Osteoblast (primary cell): ENCODE data around the gene PICK1. TPM values are rescaled to one million over a fixed set of nuclear protein-coding genes. Genes with fewer than 3 reads are reported as not detected.
A peak's percentile ranks its signal among the peaks of the same experiment; 100 is the strongest.

Source experiments
- DNase-seq: peaks from one replicate; pipeline ENCODE4 v3.0.0; 2011; ENCODE audit warnings: low spot score, mixed read lengths; ENCODE audit not compliant: insufficient read length; ENCODE audit errors: missing footprints
- H2AFZ ChIP-seq: 2 replicates; pipeline ENCODE4 v1.6.0; 2011; ENCODE audit warnings: mild to moderate bottlenecking, low read length
- H3K27ac ChIP-seq: 2 replicates; pipeline ENCODE4 v1.5.1; 2011; ENCODE audit warnings: mild to moderate bottlenecking, low read depth, low read length, moderate library complexity
- H3K27me3 ChIP-seq: 2 replicates; pipeline ENCODE4 v1.6.0; 2012; ENCODE audit warnings: mild to moderate bottlenecking, control low read depth, inconsistent platforms, low read length, moderate library complexity; ENCODE audit not compliant: insufficient read depth
- H3K36me3 ChIP-seq: 2 replicates; pipeline ENCODE4 v1.5.1; 2011; ENCODE audit warnings: mild to moderate bottlenecking, low read length, control low read depth, moderate library complexity; ENCODE audit not compliant: insufficient read depth
- H3K4me1 ChIP-seq: 2 replicates; pipeline ENCODE4 v1.5.1; 2011; ENCODE audit warnings: mild to moderate bottlenecking, low read length, control low read depth, moderate library complexity; ENCODE audit not compliant: insufficient read depth
- H3K4me2 ChIP-seq: 2 replicates; pipeline ENCODE4 v1.6.0; 2011; ENCODE audit warnings: mild to moderate bottlenecking, low read length; ENCODE audit not compliant: insufficient read depth
- H3K4me3 ChIP-seq: fragments of 200-600 bp; sonication (generic); 3 replicates; pipeline ENCODE4 v1.5.1; 2012; ENCODE audit warnings: mild to moderate bottlenecking, low read length, inconsistent platforms; ENCODE audit not compliant: insufficient read depth
- H3K79me2 ChIP-seq: 2 replicates; pipeline ENCODE4 v1.6.0; 2012; ENCODE audit warnings: mild to moderate bottlenecking, low read length, control low read depth, inconsistent platforms; ENCODE audit not compliant: insufficient read depth
- H3K9me3 ChIP-seq: 2 replicates; pipeline ENCODE4 v1.5.1; 2011; ENCODE audit warnings: low read depth, low read length, control low read depth
- H4K20me1 ChIP-seq: 2 replicates; pipeline ENCODE4 v1.6.0; 2012; ENCODE audit warnings: mild to moderate bottlenecking, low read length, control low read depth; ENCODE audit not compliant: insufficient read depth
- CTCF ChIP-seq: IDR thresholded peaks from 2 replicates; pipeline ENCODE4 v1.5.1; 2011; ENCODE audit warnings: mild to moderate bottlenecking, low read depth, low read length, moderate library complexity; ENCODE audit errors: extremely low read depth
- total RNA-seq: library from RNA; depleted of rRNA; stranded (reverse); fragments of >200 nt; gene quantifications from 2 replicates; pipeline ENCODE4 v1.2.3, GENCODE V29; 2012

PICK1 gene
- total RNA-seq, 1 donor, result 15.6 TPM

DNA sequence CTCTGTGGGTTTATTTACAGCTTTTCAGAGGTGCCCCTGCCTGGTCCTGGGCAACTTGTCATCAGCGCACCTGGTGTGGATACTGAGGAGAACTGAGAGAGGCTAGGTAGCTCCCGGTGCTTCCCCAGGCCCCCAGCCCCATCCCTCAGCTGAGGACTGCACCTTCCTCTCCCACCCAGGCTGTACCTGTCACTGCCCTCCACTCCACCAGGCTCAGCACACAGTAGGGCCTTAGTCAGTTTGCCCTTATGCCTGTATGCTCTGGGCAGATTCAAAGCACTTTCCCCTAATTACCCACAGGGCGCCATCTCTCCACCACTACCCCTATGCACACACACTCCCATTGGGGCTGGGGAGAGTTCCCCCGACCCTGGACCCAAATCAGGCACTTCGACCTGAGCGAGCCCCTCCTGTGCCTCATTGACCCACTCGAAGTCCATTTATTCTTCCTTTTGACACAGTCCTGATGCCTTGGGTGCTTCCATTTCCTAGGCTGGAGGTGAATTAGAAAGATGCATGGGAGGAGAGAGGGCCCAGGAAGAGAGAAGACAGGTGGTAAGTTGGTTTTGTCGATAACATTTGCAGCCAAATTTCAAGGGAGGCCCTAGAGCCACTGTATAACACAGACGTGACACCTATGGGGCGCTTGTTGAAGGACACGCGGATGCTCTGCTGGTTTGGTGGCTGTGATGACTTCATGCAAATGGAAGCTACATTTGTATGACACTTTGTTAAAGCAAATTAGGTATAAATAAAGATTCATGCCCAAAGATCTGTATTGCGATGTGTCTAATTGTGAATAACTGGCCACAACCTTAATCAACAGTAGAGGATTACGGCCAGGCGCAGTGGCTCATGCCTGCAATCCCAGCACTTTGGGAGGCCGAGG lies 13.8 kb upstream of the PICK1 start:
- Histone ChIP-seq H3K79me2 (no peaks in the 10 kb centered on the region), H3K27me3 (no peaks in the 10 kb centered on the region), H4K20me1 (no peaks in the 10 kb centered on the region), H3K36me3 (no peaks in the 10 kb centered on the region), H3K27ac (no peak overlapping the region), H3K4me3 (no peak overlapping the region), H3K4me2 (no peak overlapping the region), H2AFZ (no peak overlapping the region), H3K4me1 (no peaks in the 10 kb centered on the region), H3K9me3 (no peaks in the 10 kb centered on the region)
- DNase-seq, result peak; percentile 42
- no peak for TF ChIP-seq CTCF

DNA sequence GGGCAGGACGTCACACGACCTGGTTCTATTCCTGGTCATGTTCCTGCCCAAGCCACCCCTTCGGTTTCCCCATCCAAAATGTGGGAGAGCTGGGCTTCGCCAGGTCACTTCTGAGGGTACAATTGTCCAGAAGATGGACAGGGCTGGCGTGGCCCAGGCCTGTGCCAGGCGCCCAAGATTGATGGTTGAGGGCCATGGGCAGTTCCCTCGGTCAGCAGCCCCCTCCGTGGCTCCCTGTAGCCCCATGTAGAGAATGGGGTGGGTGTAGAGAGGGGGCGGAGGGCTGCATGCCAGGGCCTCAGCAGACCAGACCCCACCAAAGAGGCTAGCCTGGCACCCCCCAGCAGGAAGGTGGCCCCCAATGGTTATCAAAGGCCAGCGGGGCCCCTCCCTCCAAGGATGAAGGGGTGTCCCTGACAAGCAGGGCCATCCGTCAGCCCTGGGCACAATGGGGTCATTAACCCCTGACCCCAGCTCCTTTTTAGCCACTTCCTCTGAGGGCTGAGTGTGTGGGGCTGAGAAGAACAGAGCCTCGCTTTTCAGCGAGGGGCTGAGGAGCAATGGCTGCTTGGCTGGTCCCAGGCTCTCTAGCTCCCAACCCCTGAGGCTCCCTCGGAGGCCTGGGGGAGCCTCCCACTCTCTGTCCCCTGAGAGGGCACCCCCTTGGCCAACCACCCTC lies 11.0 kb upstream of the PICK1 start:
- Histone ChIP-seq H3K4me2 (no peak overlapping the region), H3K79me2 (no peaks in the 10 kb centered on the region), H3K27ac (no peak overlapping the region), H4K20me1 (no peaks in the 10 kb centered on the region), H2AFZ (no peak overlapping the region), H3K4me3 (no peak overlapping the region), H3K36me3 (no peaks in the 10 kb centered on the region), H3K4me1 (no peaks in the 10 kb centered on the region), H3K9me3 (no peaks in the 10 kb centered on the region), H3K27me3 (peaks cover 6% of the 10 kb centered on the region)
- DNase-seq, result peak; percentile 26
- no peak for TF ChIP-seq CTCF

GRCh38 chr22:38049812-38050619 lies 7.2 kb upstream of the PICK1 start:
- TF ChIP-seq CTCF, result no peak
- H2AFZ ChIP-seq, result no peak overlapping the region
- no peaks in the 10 kb centered on the region for H3K79me2 ChIP-seq
- no peak overlapping the region for H3K4me3 ChIP-seq
- DNase-seq, result peak; percentile 11
- H3K27ac ChIP-seq, result no peak overlapping the region
- no peaks in the 10 kb centered on the region for H3K9me3 ChIP-seq
- H3K27me3 ChIP-seq, result peaks cover 6% of the 10 kb centered on the region
- H3K4me1 ChIP-seq, result no peaks in the 10 kb centered on the region
- no peaks in the 10 kb centered on the region for H3K36me3 ChIP-seq
- no peak overlapping the region for H3K4me2 ChIP-seq
- H4K20me1 ChIP-seq, result no peaks in the 10 kb centered on the region

GRCh38 chr22:38050720-38051119 lies 6.5 kb upstream of the PICK1 start:
- Histone ChIP-seq H3K4me3 (no peak overlapping the region), H2AFZ (no peak overlapping the region), H3K9me3 (no peaks in the 10 kb centered on the region), H3K27me3 (peaks cover 6% of the 10 kb centered on the region), H4K20me1 (no peaks in the 10 kb centered on the region), H3K79me2 (no peaks in the 10 kb centered on the region), H3K36me3 (no peaks in the 10 kb centered on the region), H3K4me2 (no peak overlapping the region), H3K4me1 (no peaks in the 10 kb centered on the region), H3K27ac (no peak overlapping the region)
- DNase-seq, result peak; percentile 38
- no peak for TF ChIP-seq CTCF
